DND-41 (cell line): ENCODE data around the gene DIS3L2.

Source experiments
- ATAC-seq: fragments of 200-7000 bp; cut with Tn5 transposase; 3 replicates; pipeline ENCODE4 v1.9.1; 2021; ENCODE audit warnings: low read depth; ENCODE audit not compliant: insufficient read depth
- DNase-seq: peaks from one replicate; pipeline ENCODE4 v3.0.0-alpha.2; 2020
- H2AFZ ChIP-seq: 2 replicates; pipeline ENCODE4 v1.6.0; 2012; ENCODE audit warnings: low read depth, low read length
- H3K27ac ChIP-seq: 2 replicates; pipeline ENCODE4 v1.5.1; 2012; ENCODE audit warnings: low read length, inconsistent platforms
- H3K27me3 ChIP-seq: fragments of 200-600 bp; sonication (generic); 2 replicates; pipeline ENCODE4 v1.6.0; 2012; ENCODE audit warnings: low read length, mild to moderate bottlenecking, inconsistent platforms; ENCODE audit not compliant: insufficient read depth, poor library complexity
- H3K36me3 ChIP-seq: 2 replicates; pipeline ENCODE4 v1.5.1; 2012; ENCODE audit warnings: low read length, inconsistent platforms; ENCODE audit not compliant: insufficient read depth
- H3K4me1 ChIP-seq: 2 replicates; pipeline ENCODE4 v1.5.1; 2012; ENCODE audit warnings: mild to moderate bottlenecking, low read length; ENCODE audit not compliant: insufficient read depth
- H3K4me2 ChIP-seq: 2 replicates; pipeline ENCODE4 v1.6.0; 2012; ENCODE audit warnings: mild to moderate bottlenecking, moderate library complexity, low read length, inconsistent platforms; ENCODE audit not compliant: insufficient read depth
- H3K4me3 ChIP-seq, 2 experiments: fragments of 200-600 bp in 1 of 2; shearing (Covaris generic) in 1 of 2; 2 replicates each; pipeline ENCODE4 v1.5.1; 2012 to 2016; ENCODE audit warnings: inconsistent platforms in 2 of 2, low read length in 2 of 2, mild to moderate bottlenecking in 2 of 2, low read depth in 1 of 2, moderate library complexity in 1 of 2
- H3K79me2 ChIP-seq: 2 replicates; pipeline ENCODE4 v1.6.0; 2012; ENCODE audit warnings: low read length, inconsistent platforms; ENCODE audit not compliant: insufficient read depth
- H3K9ac ChIP-seq: 2 replicates; pipeline ENCODE4 v1.6.0; 2012; ENCODE audit warnings: low read depth, mild to moderate bottlenecking, inconsistent platforms, low read length, moderate library complexity
- H3K9me3 ChIP-seq: 2 replicates; pipeline ENCODE4 v1.5.1; 2012; ENCODE audit warnings: low read length, moderate library complexity, mild to moderate bottlenecking, inconsistent platforms; ENCODE audit not compliant: insufficient read depth, severe bottlenecking
- H4K20me1 ChIP-seq: 2 replicates; pipeline ENCODE4 v1.6.0; 2012; ENCODE audit warnings: low read length; ENCODE audit not compliant: insufficient read depth
- EZH2 ChIP-seq: IDR thresholded peaks from 3 replicates; pipeline ENCODE4 v1.6.1; 2012; ENCODE audit warnings: borderline replicate concordance, low read depth, mild to moderate bottlenecking, moderate library complexity, low read length, inconsistent platforms; ENCODE audit not compliant: severe bottlenecking
- TF ChIP-seq, protein P1 (sequence below): IDR thresholded peaks from 2 replicates; pipeline ENCODE4 v1.5.1; 2012; ENCODE audit warnings: borderline replicate concordance, low read length, moderate library complexity, mild to moderate bottlenecking; ENCODE audit not compliant: poor library complexity, severe bottlenecking; ENCODE audit errors: extremely low read depth

Gene DIS3L2

GRCh38 chr2:231928481-231928880 lies 33.0 kb upstream of the DIS3L2 start:
- DNase-seq: no peak
- Histone ChIP-seq H3K27ac (no peak overlapping the region), H3K9ac (no peak overlapping the region), H3K9me3 (no peaks in the 10 kb centered on the region), H3K27me3 (peaks cover 29% of the 10 kb centered on the region), H2AFZ (no peak overlapping the region), H3K4me1 (peaks cover 19% of the 10 kb centered on the region), H3K79me2 (no peaks in the 10 kb centered on the region), H4K20me1 (0 out of 2 replicates have a peak, but pooled peaks cover 12% of the 10 kb centered on the region), H3K4me2 (no peak overlapping the region), H3K36me3 (no peaks in the 10 kb centered on the region), H3K4me3 (no peak overlapping the region)
- ATAC-seq: no peak
- TF ChIP-seq EZH2: no peak
- TF ChIP-seq, protein P1, sequence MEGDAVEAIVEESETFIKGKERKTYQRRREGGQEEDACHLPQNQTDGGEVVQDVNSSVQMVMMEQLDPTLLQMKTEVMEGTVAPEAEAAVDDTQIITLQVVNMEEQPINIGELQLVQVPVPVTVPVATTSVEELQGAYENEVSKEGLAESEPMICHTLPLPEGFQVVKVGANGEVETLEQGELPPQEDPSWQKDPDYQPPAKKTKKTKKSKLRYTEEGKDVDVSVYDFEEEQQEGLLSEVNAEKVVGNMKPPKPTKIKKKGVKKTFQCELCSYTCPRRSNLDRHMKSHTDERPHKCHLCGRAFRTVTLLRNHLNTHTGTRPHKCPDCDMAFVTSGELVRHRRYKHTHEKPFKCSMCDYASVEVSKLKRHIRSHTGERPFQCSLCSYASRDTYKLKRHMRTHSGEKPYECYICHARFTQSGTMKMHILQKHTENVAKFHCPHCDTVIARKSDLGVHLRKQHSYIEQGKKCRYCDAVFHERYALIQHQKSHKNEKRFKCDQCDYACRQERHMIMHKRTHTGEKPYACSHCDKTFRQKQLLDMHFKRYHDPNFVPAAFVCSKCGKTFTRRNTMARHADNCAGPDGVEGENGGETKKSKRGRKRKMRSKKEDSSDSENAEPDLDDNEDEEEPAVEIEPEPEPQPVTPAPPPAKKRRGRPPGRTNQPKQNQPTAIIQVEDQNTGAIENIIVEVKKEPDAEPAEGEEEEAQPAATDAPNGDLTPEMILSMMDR: no peak

- peaks cover 19% of the 10 kb centered on the region for H3K4me1 ChIP-seq
- no peak overlapping the region for H3K4me3 ChIP-seq
- TF ChIP-seq EZH2: no peak
- TF ChIP-seq, protein P1: no peak
- no peaks in the 10 kb centered on the region for H3K36me3 ChIP-seq
- no peak overlapping the region for H3K27ac ChIP-seq
- H3K9me3 ChIP-seq: no peaks in the 10 kb centered on the region
- no peak overlapping the region for H2AFZ ChIP-seq
- ATAC-seq (no peak), DNase-seq (no peak)
- H3K4me2 ChIP-seq: no peak overlapping the region
- no peaks in the 10 kb centered on the region for H3K79me2 ChIP-seq
- 0 out of 2 replicates have a peak, but pooled peaks cover 12% of the 10 kb centered on the region for H4K20me1 ChIP-seq
- H3K9ac ChIP-seq: no peak overlapping the region
- peaks cover 29% of the 10 kb centered on the region for H3K27me3 ChIP-seq
Measured at GRCh38 chr2:231928901-231929725, 32.4 kb upstream of the DIS3L2 start.

GRCh38 chr2:231929961-231930592 lies 31.4 kb upstream of the DIS3L2 start:
- H3K36me3 ChIP-seq: no peaks in the 10 kb centered on the region
- H3K27ac ChIP-seq: no peak overlapping the region
- no peak for ATAC-seq
- H3K9ac ChIP-seq: no peak overlapping the region
- no peak overlapping the region for H3K4me2 ChIP-seq
- TF ChIP-seq EZH2: no peak
- TF ChIP-seq, protein P1: peak; percentile 52
- H3K4me1 ChIP-seq: peaks cover 17% of the 10 kb centered on the region
- peaks cover 27% of the 10 kb centered on the region for H3K27me3 ChIP-seq
- 0 out of 2 replicates have a peak, but pooled peaks cover 12% of the 10 kb centered on the region for H4K20me1 ChIP-seq
- H2AFZ ChIP-seq: no peak overlapping the region
- H3K9me3 ChIP-seq: no peaks in the 10 kb centered on the region
- no peak overlapping the region for H3K4me3 ChIP-seq
- no peaks in the 10 kb centered on the region for H3K79me2 ChIP-seq
- DNase-seq: no peak
